ENCODE measurements around the gene ZBTB47.
A peak's percentile ranks its signal among the peaks of the same experiment; 100 is the strongest.

ZBTB47 gene

DNA sequence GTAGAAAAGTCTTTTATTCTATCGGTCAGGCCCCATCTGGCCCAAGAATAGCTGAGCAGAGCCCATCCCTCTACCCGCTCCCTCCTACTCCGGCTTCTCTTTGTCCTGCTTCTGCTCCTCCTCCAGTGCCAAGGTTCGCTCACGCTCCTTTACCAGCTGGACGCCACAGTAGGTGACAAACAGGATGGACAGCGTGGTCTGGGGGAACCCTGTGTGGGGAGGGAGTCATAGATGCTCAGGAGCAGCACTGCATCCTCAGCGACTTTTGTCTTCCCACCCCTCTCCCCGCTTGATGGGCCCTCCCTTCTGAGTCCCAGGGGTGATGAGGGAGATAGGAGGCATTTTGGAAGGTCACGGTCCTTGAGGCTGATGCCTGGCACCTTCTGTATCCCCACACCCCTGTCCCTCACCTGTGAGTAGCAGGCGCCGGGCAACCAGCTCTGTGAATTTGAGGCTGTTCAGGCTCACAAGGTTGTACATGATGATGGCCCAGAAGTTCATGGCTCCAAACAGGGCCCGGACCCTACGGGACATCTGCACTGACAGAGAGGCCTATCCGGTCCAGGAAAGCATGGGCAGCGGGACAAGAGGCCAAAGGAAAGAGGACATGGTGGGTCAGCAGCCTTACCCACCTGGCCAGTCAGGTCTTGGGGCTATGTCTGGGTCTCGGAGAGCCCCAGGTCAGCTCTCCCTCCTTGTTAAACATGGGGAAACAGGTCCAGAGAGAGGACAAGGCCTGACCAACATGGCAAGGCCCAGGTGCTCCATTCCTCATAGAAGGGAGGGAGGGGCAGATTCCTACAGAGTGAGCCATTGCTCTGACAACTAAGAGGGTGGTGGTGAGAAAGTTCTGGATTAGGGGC, 39.4 kb downstream of the ZBTB47 start:
- no peak for DNase-seq (ENCODE audit: low read depth, low spot score)
- H3K4me3 ChIP-seq (ENCODE audit: low read length), result no peak overlapping the region

GRCh38 chr3:42693530-42693930, 40.0 kb downstream of the ZBTB47 start:
- H3K4me3 ChIP-seq (ENCODE audit: low read length), result no peak overlapping the region
- DNase-seq (ENCODE audit: low read depth, low spot score), result no peak

- no peak for DNase-seq (ENCODE audit: low read depth, low spot score)
- H3K4me3 ChIP-seq (ENCODE audit: low read length), result no peak overlapping the region
These were observed 40.9 kb downstream of the ZBTB47 start for GRCh38 chr3:42694366-42694765.

DNA sequence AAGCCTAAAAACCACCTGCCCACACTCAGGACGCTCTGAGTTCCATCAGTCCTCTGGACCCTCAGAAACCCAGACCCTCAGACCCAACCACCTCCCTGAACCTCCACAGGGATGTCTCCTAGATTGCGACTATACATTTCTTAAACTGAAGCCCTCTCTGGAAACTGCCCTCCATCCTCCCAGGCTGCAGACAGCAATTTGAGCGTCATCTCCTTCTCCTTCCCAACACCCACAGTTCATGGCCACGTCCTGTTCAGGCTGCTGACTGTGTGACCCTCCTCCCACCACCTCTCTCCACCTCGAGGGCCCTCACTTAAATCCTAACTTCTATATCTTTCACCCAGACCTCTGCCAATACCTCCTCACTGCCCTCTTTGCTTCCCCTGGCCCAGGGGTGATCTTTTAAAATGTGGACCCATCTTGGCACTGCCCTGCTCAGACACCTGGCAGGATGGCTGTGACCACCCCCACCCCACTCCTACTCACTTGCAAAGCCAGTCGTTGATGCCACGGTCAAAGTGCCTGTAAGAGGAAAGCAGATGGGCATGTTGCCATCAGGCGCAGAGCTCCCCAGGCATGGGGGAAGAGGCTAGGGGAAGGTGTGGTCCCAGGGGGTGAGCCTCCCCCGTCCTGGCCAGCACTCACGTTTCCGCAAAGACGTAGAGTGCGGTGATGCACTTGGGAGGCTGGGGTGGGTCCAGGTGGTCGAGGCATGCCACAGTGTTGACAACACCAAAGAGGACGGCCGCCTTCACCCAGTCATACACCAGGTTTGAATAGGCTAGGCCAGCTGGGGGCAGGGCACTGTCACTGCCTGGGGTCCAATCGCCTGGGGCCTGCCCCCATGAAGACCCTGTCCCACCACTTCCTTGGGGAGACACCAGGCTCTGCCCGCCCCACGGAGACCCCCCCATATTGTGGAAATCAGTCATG, 43.1 kb downstream of the ZBTB47 start:
- no peak for DNase-seq (ENCODE audit: low read depth, low spot score)
- H3K4me3 ChIP-seq (ENCODE audit: low read length), result no peak overlapping the region

DNA sequence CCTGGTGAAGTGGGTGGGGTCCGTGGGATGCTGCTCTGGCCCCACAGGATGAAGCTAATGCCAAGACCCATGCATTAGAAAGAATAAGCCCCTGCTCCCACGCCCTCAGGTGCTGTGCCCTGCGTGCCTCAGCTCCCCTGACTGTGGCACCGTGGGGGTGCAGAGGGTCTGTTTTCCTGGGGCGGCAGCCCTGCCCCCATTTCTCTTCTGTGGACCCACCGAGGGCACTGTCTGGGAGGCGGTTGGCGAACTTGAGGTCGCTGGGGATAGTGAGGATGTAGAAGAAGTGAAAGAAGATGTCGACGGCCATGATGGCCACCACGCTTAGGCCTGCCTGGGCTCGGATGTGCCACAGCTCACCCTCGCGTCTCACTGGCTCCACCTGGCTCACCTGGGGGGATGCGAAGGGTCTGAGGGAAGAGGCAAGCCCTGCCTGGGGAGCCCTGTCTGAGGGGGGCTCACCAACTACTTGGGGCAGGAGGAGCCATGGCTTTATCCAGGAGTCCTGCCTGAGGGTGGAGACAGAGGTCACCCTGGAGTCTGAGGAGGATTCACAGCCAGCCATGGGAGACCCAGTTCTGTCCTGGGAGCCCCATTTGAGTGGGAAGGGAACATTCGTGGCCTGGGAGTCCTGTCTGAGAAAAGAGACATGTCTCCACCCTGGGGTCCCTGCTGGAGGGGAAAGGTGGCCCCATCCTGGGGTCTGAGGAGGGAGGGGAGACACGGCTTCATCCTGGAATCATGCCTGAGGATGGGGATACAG, 44.0 kb downstream of the ZBTB47 start:
- no peak for DNase-seq (ENCODE audit: low read depth, low spot score)
- no peak overlapping the region for H3K4me3 ChIP-seq (ENCODE audit: low read length)

DNA sequence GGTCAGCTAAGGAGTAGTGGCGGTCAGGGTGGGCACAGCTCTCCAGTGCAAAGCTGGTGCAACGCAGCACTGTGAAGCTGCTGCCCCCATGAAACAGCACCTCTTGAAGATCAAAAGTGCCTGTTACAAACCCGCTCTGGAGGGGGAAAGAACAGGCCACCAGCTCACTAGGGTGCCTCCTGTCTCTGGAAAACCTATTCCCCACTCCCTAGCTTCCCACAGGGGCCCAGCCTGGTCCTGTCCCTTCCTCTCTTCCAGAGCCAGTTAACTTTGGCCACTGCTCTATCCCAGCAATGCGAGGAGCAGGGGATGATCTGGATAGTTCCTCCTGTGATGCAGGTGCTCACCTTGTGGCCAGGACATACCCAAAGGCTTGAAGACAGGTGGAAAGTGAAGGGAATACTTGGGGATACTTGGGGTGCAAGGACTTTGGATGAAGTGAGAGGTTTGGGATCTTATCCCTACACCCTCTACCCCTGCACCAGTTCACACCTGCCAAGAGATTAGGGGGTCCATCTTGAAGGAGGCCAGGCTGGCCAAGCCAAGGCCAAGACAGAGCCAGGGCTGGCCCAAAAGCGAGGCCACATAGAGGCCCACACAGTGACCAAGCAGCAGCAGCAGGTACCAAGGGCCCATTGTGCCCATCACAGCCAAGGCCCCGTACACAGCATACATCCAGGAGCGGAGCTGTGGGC, 44.9 kb downstream of the ZBTB47 start:
- H3K4me3 ChIP-seq (ENCODE audit: low read length), result no peak overlapping the region
- no peak for DNase-seq (ENCODE audit: low read depth, low spot score)

- no peak overlapping the region for H3K4me3 ChIP-seq (ENCODE audit: low read length)
- no peak for DNase-seq (ENCODE audit: low read depth, low spot score)
These were observed 45.4 kb downstream of the ZBTB47 start for GRCh38 chr3:42698911-42699230.

DNA sequence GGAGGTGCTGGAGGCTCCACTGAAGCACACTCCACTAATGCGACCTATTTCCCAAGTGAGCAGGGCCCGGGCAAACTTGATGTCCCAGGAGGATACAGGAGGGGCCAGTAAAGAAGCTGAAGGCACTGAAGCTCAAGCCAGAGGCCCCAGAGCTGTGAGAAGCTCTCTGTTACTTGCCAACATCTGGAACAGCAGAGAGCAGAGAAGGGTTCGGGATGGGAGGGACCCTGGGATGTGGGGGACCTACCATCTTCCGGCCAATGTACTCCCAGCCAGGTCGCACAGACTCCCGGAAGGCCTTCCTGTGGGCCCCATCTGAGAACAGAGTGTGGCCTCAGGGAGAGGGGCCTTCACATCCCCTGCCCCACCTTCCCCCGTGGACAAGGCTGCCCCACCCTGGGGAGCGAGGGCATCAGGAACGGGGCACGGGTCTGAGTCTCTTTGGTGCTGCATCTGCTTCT, 46.0 kb downstream of the ZBTB47 start:
- H3K4me3 ChIP-seq (ENCODE audit: low read length), result no peak overlapping the region
- DNase-seq (ENCODE audit: low read depth, low spot score), result no peak

DNA sequence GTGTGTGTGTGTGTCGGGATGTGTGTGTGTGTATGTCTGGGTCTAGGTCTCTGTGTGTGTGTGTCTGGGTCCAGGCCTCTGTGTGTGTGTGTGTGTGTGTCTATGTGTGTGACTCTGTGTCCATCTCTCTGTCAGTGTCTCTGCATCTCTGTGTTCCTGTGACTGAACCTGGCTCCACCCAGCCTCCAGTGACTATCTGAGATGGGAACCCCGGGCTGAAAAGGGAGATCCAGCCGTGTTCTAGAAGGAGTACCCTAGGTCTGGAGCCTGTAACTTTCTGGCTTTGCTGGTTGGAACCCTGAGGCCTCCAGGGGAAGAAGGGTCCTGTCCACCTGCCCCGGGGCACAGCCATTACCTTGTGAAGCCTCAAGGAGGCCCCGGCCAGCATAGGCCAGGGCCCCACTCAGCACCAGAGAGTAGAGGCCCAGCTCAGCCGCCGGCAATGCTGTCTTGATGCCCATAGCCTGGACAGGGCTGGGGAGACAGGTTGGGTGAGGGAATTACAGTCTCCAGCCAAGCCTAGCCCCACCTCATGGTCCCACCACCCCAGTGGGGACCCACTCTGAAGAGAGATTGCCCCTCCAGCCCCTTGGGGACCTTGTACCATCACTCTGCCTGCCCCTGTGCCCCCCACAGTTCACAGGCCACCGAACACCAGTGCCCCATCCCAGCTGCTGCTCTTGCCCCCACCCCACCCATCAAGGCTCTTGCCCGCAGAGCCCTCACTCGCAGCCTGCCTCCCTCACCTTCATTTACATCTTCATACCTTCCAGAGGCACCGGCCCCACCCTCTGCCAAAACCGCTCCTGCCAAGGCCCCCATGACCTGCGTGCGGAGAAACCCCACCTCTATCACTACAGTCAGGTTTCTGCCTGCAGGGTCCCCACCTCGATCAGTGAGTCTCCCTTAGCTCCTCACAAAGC, 47.1 kb downstream of the ZBTB47 start:
- DNase-seq (ENCODE audit: low read depth, low spot score), result no peak
- H3K4me3 ChIP-seq (ENCODE audit: low read length), result no peak overlapping the region

DNA sequence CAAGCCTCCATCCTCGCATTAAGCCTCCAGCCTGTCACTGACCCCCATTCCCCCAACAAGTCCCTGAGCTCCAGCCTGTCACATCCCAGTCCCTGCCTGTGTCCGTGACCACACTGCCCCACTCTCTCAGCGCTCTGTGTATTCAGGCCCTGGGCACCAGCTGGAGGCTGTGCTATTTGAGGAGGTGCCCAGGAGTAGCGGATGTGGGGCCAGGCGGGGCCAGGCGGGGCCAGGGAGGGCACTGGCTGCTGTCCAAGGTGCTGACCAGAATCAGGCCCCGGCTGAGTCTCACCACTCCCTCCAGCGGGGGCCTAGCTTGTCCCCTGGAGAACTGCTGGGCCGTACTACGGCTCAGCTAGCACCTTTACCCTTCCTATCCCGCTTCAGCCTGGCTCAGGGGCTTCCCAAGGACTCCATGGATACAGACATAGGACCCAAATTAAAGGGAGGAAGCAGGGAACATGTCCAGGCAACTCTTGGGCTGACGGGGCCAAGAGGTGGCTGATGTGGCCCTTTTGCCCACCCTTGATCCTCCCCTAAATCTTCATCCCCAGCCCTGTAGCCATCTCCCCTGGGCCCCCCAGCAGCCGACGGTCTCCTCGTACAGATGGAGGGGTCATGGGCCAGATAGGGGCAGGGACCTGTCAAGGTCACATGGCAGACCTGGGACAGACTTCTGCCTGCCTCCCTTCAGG, 48.0 kb downstream of the ZBTB47 start:
- H3K4me3 ChIP-seq (ENCODE audit: low read length), result no peak overlapping the region
- peak; percentile 37 for DNase-seq (ENCODE audit: low read depth, low spot score)

DNA sequence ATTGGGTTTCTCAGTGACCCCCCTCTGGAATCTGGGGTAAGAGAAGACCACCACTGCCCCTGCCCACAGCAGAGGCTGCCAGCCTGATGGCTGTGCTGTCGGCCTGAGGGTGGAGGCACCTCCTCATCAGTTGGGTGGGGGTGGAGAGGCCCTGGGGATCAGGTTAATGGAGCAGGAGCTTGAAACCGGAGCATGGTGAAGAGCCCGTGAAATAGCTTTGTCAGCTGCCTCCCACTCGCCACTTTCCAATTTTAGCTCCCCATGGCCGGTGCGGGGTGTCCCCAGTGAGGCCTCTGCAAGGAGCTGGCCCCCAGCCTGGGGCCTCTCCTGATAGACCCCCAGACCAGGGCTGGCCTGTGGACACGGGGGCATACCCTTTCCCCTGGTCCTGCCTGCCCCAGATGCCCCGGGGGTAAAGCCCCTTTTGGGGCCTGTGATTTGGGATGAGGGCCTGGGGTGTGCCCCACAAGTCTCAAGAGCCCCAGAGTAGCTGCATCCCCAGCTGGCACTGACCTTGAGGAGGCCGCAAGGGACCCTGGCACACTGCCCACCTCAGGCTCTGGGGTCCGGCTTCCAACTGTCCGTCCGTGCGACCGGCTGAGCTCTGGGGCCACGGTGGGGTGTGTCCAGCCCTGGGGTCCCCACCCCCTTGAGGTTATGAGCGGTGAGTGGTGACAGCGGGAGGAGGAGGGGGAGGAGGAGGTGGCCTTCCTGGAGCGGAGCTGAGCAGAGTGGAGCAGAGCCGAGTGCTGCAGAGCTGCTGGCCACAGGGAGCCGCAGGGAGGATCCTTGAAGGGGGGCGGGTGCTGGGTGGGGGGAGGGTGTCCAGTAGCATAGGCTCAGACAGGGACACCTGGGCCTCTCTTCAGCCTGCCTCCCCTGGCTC, 48.8 kb downstream of the ZBTB47 start, which contains the start of gene HHATL:
Gene HHATL, minus strand, starts transcription at position 733 of the 886 bp plus-strand sequence. CDS start 1,972 bp downstream, outside the sequence.
- H3K4me3 ChIP-seq (ENCODE audit: low read length), result no peak within 1 kb of the TSS
- no peak for DNase-seq (ENCODE audit: low read depth, low spot score)

GRCh38 chr3:42702982-42703694, 49.6 kb downstream of the ZBTB47 start:
- no peak for DNase-seq (ENCODE audit: low read depth, low spot score)
- no peak overlapping the region for H3K4me3 ChIP-seq (ENCODE audit: low read length)

GRCh38 chr3:42703695-42704025, 50.2 kb downstream of the ZBTB47 start:
- no peak for DNase-seq (ENCODE audit: low read depth, low spot score)
- H3K4me3 ChIP-seq (ENCODE audit: low read length), result no peak overlapping the region

GRCh38 chr3:42704136-42704841, 50.8 kb downstream of the ZBTB47 start:
- no peak overlapping the region for H3K4me3 ChIP-seq (ENCODE audit: low read length)
- DNase-seq (ENCODE audit: low read depth, low spot score), result no peak

GRCh38 chr3:42705058-42705767, 51.7 kb downstream of the ZBTB47 start:
- no peak for DNase-seq (ENCODE audit: low read depth, low spot score)
- H3K4me3 ChIP-seq (ENCODE audit: low read length), result no peak overlapping the region

Measured in Jurkat, Clone E6-1 (cell line).